ENCODE results near the gene C16orf92. TPM values are rescaled to one million over a fixed set of nuclear protein-coding genes. Genes with fewer than 3 reads are reported as not detected.

Gene C16orf92
- total RNA-seq, 2 donors from 2014 or later, result not detected

DNA sequence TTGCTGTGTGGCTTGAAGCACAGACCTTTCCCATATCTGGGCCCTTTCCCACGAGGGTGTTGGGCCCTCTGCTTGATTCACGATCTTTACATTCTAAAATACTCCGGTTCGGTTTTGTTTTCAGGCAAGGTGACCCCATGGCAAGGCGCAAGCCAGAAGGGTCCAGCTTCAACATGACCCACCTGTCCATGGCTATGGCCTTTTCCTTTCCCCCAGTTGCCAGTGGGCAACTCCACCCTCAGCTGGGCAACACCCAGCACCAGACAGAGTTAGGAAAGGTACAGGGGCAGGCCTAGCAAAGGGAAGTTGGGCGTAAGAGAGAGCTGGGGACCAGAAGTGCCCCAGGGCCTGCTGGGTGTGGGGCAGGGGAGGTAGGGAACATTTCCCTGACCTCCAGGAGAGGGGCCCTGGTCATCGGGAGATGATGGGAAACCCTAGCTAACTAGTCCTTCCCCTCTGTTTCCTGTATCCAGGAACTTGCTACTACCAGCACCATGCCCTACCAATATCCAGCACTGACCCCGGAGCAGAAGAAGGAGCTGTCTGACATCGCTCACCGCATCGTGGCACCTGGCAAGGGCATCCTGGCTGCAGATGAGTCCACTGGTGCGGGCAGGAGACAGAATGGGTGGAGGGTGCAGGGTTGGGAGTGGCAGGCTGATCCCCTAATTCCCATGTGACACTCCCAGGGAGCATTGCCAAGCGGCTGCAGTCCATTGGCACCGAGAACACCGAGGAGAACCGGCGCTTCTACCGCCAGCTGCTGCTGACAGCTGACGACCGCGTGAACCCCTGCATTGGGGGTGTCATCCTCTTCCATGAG is 44.0 kb downstream of the C16orf92 start:
- Histone ChIP-seq H3K36me3 (peaks cover 14 to 24% of the 10 kb centered on the region in 2 donors), H3K4me3 (peak overlapping the region; percentile 86 to 98), H3K9me3 (no peaks in the 10 kb centered on the region), H3K4me1 (replicated peaks) (peaks cover 37% of the 10 kb centered on the region), H3K27me3 (replicated peaks; ENCODE audit: insufficient read depth) (no peaks in the 10 kb centered on the region), H3K27ac (peak overlapping the region; percentile 91 to 97)
- 18% methylated on average over 21 of the region's 21 CpGs for WGBS
- TF ChIP-seq POLR2A (IDR thresholded peaks at IDR 0.05) (no peak), POLR2AphosphoS5 (IDR thresholded peaks at IDR 0.05) (no peak)
- TF ChIP-seq, protein P1, sequence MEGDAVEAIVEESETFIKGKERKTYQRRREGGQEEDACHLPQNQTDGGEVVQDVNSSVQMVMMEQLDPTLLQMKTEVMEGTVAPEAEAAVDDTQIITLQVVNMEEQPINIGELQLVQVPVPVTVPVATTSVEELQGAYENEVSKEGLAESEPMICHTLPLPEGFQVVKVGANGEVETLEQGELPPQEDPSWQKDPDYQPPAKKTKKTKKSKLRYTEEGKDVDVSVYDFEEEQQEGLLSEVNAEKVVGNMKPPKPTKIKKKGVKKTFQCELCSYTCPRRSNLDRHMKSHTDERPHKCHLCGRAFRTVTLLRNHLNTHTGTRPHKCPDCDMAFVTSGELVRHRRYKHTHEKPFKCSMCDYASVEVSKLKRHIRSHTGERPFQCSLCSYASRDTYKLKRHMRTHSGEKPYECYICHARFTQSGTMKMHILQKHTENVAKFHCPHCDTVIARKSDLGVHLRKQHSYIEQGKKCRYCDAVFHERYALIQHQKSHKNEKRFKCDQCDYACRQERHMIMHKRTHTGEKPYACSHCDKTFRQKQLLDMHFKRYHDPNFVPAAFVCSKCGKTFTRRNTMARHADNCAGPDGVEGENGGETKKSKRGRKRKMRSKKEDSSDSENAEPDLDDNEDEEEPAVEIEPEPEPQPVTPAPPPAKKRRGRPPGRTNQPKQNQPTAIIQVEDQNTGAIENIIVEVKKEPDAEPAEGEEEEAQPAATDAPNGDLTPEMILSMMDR (IDR thresholded peaks at IDR 0.05), result no peak
- DNase-seq (ENCODE audit: low spot score), result no peak
- intact Hi-C loops (cut with DNase I), result loop anchor here (5.0 to 10.0 kb wide), 2 partner anchors 55 to 588 kb away; partner anchors contain the start of genes FBRS, MAPK3 and PRR14

DNA sequence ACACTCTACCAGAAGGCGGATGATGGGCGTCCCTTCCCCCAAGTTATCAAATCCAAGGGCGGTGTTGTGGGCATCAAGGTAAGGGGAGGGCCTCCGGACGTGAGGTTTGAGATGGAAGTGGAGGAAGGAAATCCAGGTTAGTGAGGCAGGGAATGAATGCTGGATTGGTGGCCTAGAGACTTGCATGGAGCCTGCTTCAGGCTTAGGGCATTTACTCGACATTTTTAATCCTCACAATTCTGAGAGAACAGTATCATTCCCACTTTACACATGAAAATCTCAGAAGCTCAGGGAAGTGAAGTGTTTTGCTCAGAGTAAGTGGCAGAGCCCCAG is 44.6 kb downstream of the C16orf92 start:
- Histone ChIP-seq H3K4me1 (replicated peaks) (peaks cover 37% of the 10 kb centered on the region), H3K27me3 (replicated peaks; ENCODE audit: insufficient read depth) (no peaks in the 10 kb centered on the region), H3K9me3 (no peaks in the 10 kb centered on the region), H3K27ac (peak overlapping the region in 1 of 2 donors; percentile 97), H3K36me3 (peaks cover 14 to 24% of the 10 kb centered on the region in 2 donors), H3K4me3 (peak overlapping the region; percentile 86 to 98)
- intact Hi-C loops (cut with DNase I), result loop anchor here (5.0 to 10.0 kb wide), 2 partner anchors 55 to 587 kb away; partner anchors contain the start of genes FBRS, MAPK3 and PRR14
- WGBS, result 51% methylated on average over 6 of the region's 6 CpGs
- no peak for DNase-seq (ENCODE audit: low spot score)
- TF ChIP-seq POLR2A (IDR thresholded peaks at IDR 0.05) (no peak), POLR2AphosphoS5 (IDR thresholded peaks at IDR 0.05) (no peak)
- TF ChIP-seq, protein P1 (IDR thresholded peaks at IDR 0.05), result no peak

DNA sequence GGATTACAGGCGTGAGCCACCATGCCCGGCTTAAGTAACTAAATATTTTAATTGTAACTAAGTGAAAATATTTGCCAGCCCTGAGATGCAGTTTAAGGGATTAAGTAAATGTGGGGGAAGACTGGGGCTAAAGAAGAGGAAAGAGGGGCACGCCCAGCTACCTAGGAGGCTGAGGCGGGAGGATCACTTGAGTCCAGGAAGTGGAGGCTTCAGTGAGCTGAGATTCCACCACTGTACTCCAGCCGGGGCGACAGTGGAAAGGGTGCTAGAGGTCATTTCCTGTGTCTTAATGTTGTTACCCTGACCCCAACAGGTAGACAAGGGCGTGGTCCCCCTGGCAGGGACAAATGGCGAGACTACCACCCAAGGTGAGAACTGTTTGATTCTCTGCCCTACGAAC is 45.3 kb downstream of the C16orf92 start:
- H3K4me1 ChIP-seq (replicated peaks), result peaks cover 37% of the 10 kb centered on the region
- no peaks in the 10 kb centered on the region for H3K9me3 ChIP-seq
- TF ChIP-seq POLR2AphosphoS5 (IDR thresholded peaks at IDR 0.05), result no peak
- TF ChIP-seq, protein P1 (IDR thresholded peaks at IDR 0.05), result no peak
- no peak for TF ChIP-seq POLR2A (IDR thresholded peaks at IDR 0.05)
- no peak overlapping the region for H3K4me3 ChIP-seq
- peak overlapping the region in 1 of 2 donors; percentile 97 for H3K27ac ChIP-seq
- WGBS, result 84% methylated on average over 9 of the region's 9 CpGs
- no peak for DNase-seq (ENCODE audit: low spot score)
- no peaks in the 10 kb centered on the region for H3K27me3 ChIP-seq (replicated peaks; ENCODE audit: insufficient read depth)
- intact Hi-C loops (cut with DNase I), result loop anchor here (5.0 to 10.0 kb wide), 2 partner anchors 54 to 586 kb away; partner anchors contain the start of genes FBRS, MAPK3 and PRR14
- peaks cover 14 to 24% of the 10 kb centered on the region in 2 donors for H3K36me3 ChIP-seq

DNA sequence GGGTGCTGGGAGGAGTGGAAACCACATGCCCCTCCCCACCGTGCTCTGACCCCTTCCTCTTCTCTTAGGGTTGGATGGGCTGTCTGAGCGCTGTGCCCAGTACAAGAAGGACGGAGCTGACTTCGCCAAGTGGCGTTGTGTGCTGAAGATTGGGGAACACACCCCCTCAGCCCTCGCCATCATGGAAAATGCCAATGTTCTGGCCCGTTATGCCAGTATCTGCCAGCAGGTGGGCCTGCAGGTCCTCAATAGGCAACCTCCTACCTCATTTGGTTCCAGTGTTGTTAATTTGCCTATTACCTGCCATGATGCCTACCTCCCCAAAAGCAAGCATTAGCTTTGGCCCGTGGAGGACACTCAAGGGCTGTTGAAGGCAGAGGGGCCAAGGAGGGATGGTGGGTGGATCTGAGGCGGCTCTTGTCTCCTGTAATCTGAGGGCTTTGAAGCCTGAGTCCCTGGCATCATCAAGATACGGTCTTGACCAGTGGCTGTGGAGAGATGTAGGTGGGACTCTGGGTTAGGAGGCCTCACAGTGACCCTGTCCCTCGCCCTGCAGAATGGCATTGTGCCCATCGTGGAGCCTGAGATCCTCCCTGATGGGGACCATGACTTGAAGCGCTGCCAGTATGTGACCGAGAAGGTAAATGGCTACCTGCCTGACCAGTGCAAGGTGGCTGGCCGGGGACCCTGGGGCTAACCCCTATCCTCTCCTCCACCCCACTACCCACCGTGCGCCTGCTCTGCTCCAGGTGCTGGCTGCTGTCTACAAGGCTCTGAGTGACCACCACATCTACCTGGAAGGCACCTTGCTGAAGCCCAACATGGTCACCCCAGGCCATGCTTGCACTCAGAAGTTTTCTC is 46.0 kb downstream of the C16orf92 start:
- peaks cover 14 to 24% of the 10 kb centered on the region in 2 donors for H3K36me3 ChIP-seq
- 74% methylated on average over 14 of the region's 17 CpGs for WGBS
- H3K4me1 ChIP-seq (replicated peaks), result peaks cover 32% of the 10 kb centered on the region
- H3K27me3 ChIP-seq (replicated peaks; ENCODE audit: insufficient read depth), result no peaks in the 10 kb centered on the region
- intact Hi-C loops (cut with DNase I), result loop anchor here (5.0 to 10.0 kb wide), 2 partner anchors 53 to 586 kb away; partner anchors contain the start of genes FBRS, MAPK3 and PRR14
- no peak for DNase-seq (ENCODE audit: low spot score)
- no peak overlapping the region for H3K4me3 ChIP-seq
- peak overlapping the region in 1 of 2 donors; percentile 43 for H3K27ac ChIP-seq
- no peaks in the 10 kb centered on the region for H3K9me3 ChIP-seq
- TF ChIP-seq POLR2A (IDR thresholded peaks at IDR 0.05), result no peak
- TF ChIP-seq, protein P1 (IDR thresholded peaks at IDR 0.05), result peak in 2 of 4 experiments; percentile 39 to 52
- no peak for TF ChIP-seq POLR2AphosphoS5 (IDR thresholded peaks at IDR 0.05)
